ENCODE measurements around the gene GAS2L1.

DNA sequence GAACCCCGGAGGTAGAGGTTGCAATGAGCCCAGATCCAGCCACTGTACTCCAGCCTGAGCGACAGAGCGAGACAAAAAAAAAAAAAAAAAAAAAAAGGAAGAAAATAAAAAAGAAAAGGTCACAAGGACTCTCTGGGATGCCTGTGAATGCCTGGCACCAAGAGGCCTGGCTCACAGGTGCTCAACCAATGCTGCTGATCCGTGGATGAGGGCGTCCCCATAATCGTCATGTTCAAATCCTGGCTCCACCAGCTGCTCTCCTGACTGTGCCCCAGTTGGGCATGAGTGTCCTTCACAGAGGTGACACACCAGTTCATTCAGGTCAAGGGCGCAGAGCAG lies 645 bp upstream of the GAS2L1 start:
- TF ChIP-seq, protein P1, sequence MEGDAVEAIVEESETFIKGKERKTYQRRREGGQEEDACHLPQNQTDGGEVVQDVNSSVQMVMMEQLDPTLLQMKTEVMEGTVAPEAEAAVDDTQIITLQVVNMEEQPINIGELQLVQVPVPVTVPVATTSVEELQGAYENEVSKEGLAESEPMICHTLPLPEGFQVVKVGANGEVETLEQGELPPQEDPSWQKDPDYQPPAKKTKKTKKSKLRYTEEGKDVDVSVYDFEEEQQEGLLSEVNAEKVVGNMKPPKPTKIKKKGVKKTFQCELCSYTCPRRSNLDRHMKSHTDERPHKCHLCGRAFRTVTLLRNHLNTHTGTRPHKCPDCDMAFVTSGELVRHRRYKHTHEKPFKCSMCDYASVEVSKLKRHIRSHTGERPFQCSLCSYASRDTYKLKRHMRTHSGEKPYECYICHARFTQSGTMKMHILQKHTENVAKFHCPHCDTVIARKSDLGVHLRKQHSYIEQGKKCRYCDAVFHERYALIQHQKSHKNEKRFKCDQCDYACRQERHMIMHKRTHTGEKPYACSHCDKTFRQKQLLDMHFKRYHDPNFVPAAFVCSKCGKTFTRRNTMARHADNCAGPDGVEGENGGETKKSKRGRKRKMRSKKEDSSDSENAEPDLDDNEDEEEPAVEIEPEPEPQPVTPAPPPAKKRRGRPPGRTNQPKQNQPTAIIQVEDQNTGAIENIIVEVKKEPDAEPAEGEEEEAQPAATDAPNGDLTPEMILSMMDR (IDR thresholded peaks at IDR 0.05): no peak
- no peak for TF ChIP-seq POLR2A (IDR thresholded peaks at IDR 0.05)

All from heart left ventricle (tissue), 13 donors.